Astrocyte (in vitro differentiated cells and primary cell): ENCODE results near the gene CLEC16A. TPM values are rescaled to one million over a fixed set of nuclear protein-coding genes. Genes with fewer than 3 reads are reported as not detected.

Experiments used
- DNase-seq: peaks from one replicate; pipeline ENCODE4 v3.0.0-alpha.2; 2010; ENCODE audit warnings: low read depth
- FAIRE-seq: peaks from 2 replicates; lab custom pipeline; 2011; peaks lifted over from hg19 to GRCh38; lab: Jason Lieb, UNC
- H2AFZ ChIP-seq: 2 replicates; pipeline ENCODE4 v1.6.0; 2012; ENCODE audit warnings: low read depth, low read length, inconsistent platforms
- H3K27ac ChIP-seq: 2 replicates; pipeline ENCODE4 v1.5.1; 2011; ENCODE audit warnings: low read depth, low read length, inconsistent platforms
- H3K27me3 ChIP-seq: 2 replicates; pipeline ENCODE4 v1.6.0; 2011; ENCODE audit warnings: low read length, inconsistent platforms; ENCODE audit not compliant: insufficient read depth
- H3K36me3 ChIP-seq: 2 replicates; pipeline ENCODE4 v1.5.1; 2011; ENCODE audit warnings: low read length, inconsistent platforms; ENCODE audit not compliant: insufficient read depth
- H3K4me1 ChIP-seq: 2 replicates; pipeline ENCODE4 v1.5.1; 2011; ENCODE audit warnings: low read length, inconsistent platforms; ENCODE audit not compliant: insufficient read depth
- H3K4me2 ChIP-seq: 2 replicates; pipeline ENCODE4 v1.6.0; 2012; ENCODE audit warnings: low read length, inconsistent platforms
- H3K4me3 ChIP-seq: 2 replicates; pipeline ENCODE4 v1.5.1; 2011; ENCODE audit warnings: low read depth, mild to moderate bottlenecking, low read length, inconsistent platforms; ENCODE audit not compliant: insufficient read depth
- H3K79me2 ChIP-seq: 2 replicates; pipeline ENCODE4 v1.6.0; 2012; ENCODE audit warnings: mild to moderate bottlenecking, low read length, inconsistent platforms; ENCODE audit not compliant: insufficient read depth
- H3K9ac ChIP-seq: 2 replicates; pipeline ENCODE4 v1.6.0; 2012; ENCODE audit warnings: mild to moderate bottlenecking, low read length, inconsistent platforms
- H3K9me3 ChIP-seq: 2 replicates; pipeline ENCODE4 v1.5.1; 2012; ENCODE audit warnings: low read depth, mild to moderate bottlenecking, low read length, inconsistent platforms; ENCODE audit not compliant: insufficient read depth
- H4K20me1 ChIP-seq: 2 replicates; pipeline ENCODE4 v1.6.0; 2012; ENCODE audit warnings: low read length, inconsistent platforms; ENCODE audit not compliant: insufficient read depth
- H3K27ac Mint-ChIP-seq: one replicate; pipeline ENCODE4 v1.8.0; 2021; ENCODE audit warnings: mild to moderate bottlenecking, mixed read lengths; ENCODE audit not compliant: unreplicated experiment
- H3K27me3 Mint-ChIP-seq: one replicate; pipeline ENCODE4 v1.8.0; 2021; ENCODE audit warnings: low read depth, mixed read lengths; ENCODE audit not compliant: unreplicated experiment
- H3K36me3 Mint-ChIP-seq: one replicate; pipeline ENCODE4 v1.8.0; 2021; ENCODE audit warnings: low read depth, mixed read lengths; ENCODE audit not compliant: unreplicated experiment
- H3K4me1 Mint-ChIP-seq: one replicate; pipeline ENCODE4 v1.8.0; 2021; ENCODE audit warnings: low read depth, mixed read lengths; ENCODE audit not compliant: unreplicated experiment
- H3K4me3 Mint-ChIP-seq: one replicate; pipeline ENCODE4 v1.8.0; 2021; ENCODE audit warnings: mild to moderate bottlenecking, moderate library complexity, mixed read lengths; ENCODE audit not compliant: unreplicated experiment
- H3K9me3 Mint-ChIP-seq: one replicate; pipeline ENCODE4 v1.8.0; 2021; ENCODE audit warnings: mild to moderate bottlenecking, mixed read lengths; ENCODE audit not compliant: unreplicated experiment
- EZH2 ChIP-seq: IDR thresholded peaks from 2 replicates; pipeline ENCODE4 v1.6.1; 2012; ENCODE audit warnings: mild to moderate bottlenecking, low read length, inconsistent platforms; ENCODE audit not compliant: insufficient read depth
- total RNA-seq: library from RNA; stranded (reverse); gene quantifications from 2 replicates; pipeline ENCODE4 v1.2.1, GENCODE V29; 2021
- TF ChIP-seq, protein P1 (sequence below): IDR thresholded peaks from 2 replicates; pipeline ENCODE4 v1.5.1; 2011; ENCODE audit warnings: low read depth, mild to moderate bottlenecking, inconsistent platforms, low read length, moderate library complexity; ENCODE audit not compliant: insufficient read depth

Gene CLEC16A
- total RNA-seq, 1 donor from 2014 or later: 31.7 TPM

DNA sequence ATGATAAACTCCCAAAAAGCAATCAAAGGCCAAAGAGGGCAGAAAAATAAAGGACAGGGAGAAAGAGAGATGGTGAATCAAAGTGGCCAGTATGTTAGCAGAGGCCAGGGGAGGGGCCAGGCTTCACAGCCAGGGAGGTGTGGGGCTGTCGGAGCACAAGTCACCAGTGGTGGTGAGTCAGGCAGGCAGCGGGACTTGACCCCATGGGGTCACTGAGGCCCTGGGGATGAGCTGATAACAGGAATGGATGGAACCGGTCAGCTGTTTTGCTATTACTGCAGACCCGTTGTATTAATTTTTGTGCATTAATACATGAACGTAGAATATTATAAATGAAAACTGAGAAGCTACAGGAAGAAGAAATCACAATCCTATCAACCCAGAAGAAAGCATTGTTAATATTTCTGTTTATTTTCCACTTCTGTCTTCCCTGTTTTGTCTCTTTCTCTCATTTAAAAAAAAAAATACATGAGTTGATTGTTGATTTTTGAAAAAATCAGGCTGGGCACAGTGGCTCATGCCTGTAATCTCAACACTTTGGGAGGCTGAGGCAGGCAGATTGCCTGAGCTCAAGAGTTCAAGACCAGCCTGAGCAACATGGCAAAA is 204.8 kb downstream of the CLEC16A start:
- Histone ChIP-seq H3K79me2 (no peaks in the 10 kb centered on the region), H3K27me3 (no peaks in the 10 kb centered on the region), H3K9ac (no peak overlapping the region), H2AFZ (no peak overlapping the region), H3K36me3 (no peaks in the 10 kb centered on the region), H3K4me1 (peaks cover 4% of the 10 kb centered on the region), H3K4me2 (no peak overlapping the region), H3K4me3 (no peak overlapping the region), H3K27ac (no peak overlapping the region), H4K20me1 (peaks cover 9% of the 10 kb centered on the region), H3K9me3 (no peaks in the 10 kb centered on the region)
- no peak for FAIRE-seq
- Mint-ChIP-seq H3K4me1 (peaks cover 7% of the 10 kb centered on the region), H3K9me3 (peaks cover 4% of the 10 kb centered on the region), H3K27me3 (peaks cover 2% of the 10 kb centered on the region), H3K36me3 (peaks cover 20% of the 10 kb centered on the region), H3K27ac (no peak overlapping the region), H3K4me3 (no peak overlapping the region)
- no peak for DNase-seq
- TF ChIP-seq, protein P1, sequence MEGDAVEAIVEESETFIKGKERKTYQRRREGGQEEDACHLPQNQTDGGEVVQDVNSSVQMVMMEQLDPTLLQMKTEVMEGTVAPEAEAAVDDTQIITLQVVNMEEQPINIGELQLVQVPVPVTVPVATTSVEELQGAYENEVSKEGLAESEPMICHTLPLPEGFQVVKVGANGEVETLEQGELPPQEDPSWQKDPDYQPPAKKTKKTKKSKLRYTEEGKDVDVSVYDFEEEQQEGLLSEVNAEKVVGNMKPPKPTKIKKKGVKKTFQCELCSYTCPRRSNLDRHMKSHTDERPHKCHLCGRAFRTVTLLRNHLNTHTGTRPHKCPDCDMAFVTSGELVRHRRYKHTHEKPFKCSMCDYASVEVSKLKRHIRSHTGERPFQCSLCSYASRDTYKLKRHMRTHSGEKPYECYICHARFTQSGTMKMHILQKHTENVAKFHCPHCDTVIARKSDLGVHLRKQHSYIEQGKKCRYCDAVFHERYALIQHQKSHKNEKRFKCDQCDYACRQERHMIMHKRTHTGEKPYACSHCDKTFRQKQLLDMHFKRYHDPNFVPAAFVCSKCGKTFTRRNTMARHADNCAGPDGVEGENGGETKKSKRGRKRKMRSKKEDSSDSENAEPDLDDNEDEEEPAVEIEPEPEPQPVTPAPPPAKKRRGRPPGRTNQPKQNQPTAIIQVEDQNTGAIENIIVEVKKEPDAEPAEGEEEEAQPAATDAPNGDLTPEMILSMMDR: no peak
- no peak for TF ChIP-seq EZH2

DNA sequence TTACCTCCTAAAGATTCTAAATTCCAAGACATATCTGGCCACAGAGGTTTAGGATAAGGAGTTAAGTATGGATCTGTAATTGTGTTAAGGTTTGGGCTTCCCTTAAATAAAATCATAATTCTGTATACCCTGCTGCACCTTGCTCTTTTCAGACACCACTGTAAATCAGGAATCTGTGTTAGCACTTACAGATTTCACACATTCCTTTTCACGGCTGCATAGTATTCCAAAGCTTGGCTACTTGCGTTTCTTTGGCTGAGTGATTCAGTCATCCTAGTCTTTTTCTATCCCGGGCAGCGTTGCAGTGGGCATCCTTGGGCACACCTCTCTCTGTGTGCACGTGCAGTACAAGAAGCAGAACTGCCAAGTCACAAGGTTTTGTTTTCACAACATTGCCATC is 205.8 kb downstream of the CLEC16A start:
- no peak overlapping the region for H2AFZ ChIP-seq
- H3K4me1 Mint-ChIP-seq: peaks cover 7% of the 10 kb centered on the region
- TF ChIP-seq, protein P1: no peak

DNA sequence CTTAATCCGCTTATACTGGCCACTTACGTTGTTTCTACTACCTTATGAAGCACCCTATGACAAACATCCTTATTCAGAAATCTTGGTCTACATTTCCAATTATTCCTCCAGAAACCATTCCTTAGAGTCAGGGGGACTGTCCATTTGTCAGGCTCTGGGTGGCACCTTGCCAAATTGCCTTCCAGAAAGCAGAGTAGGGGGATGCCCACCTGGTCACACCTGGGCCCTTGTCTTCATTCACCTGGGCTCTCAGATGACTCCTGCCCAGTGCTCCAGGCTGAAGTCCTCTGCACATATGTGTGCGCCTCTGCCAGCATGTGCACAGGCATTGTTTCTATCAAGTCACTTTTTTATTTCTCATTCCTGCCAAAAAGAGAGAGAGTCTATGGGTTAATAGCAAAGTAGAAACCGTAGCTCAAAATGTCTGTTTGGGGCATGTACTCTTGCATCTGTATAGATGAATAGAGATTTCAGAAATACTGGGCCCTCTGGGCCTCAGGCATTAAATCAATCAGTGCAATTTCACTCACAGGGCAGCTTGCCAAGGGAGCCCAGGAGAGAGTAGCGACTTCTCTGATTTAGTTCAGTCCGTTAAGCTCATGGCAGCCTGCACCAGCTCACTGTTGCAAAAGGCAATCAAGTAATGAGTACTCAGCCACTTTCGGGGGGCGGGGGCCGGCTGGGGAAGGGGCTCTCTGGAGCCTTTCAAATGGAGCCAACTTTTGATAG is 207.0 kb downstream of the CLEC16A start:
- Histone ChIP-seq H2AFZ (no peak overlapping the region), H3K27ac (no peak overlapping the region), H3K9ac (no peak overlapping the region), H3K79me2 (no peaks in the 10 kb centered on the region), H4K20me1 (peaks cover 9% of the 10 kb centered on the region), H3K4me2 (no peak overlapping the region), H3K27me3 (no peaks in the 10 kb centered on the region), H3K4me3 (no peak overlapping the region), H3K4me1 (peaks cover 6% of the 10 kb centered on the region), H3K36me3 (no peaks in the 10 kb centered on the region), H3K9me3 (no peaks in the 10 kb centered on the region)
- TF ChIP-seq, protein P1: no peak
- TF ChIP-seq EZH2: no peak
- peaks cover 2% of the 10 kb centered on the region for H3K27me3 Mint-ChIP-seq
- H3K9me3 Mint-ChIP-seq: peaks cover 1% of the 10 kb centered on the region
- FAIRE-seq (no peak), DNase-seq (no peak)
- peaks cover 17% of the 10 kb centered on the region for H3K36me3 Mint-ChIP-seq
- no peak overlapping the region for H3K27ac Mint-ChIP-seq
- H3K4me1 Mint-ChIP-seq: peaks cover 13% of the 10 kb centered on the region
- no peak overlapping the region for H3K4me3 Mint-ChIP-seq

More for the DNA sequence above, 205.8 kb downstream of the CLEC16A start:
- no peak overlapping the region for H3K9ac ChIP-seq
- peaks cover 9% of the 10 kb centered on the region for H4K20me1 ChIP-seq
- no peak overlapping the region for H3K27ac ChIP-seq
- Mint-ChIP-seq H3K4me3 (no peak overlapping the region), H3K9me3 (peaks cover 4% of the 10 kb centered on the region), H3K27ac (no peak overlapping the region), H3K36me3 (peaks cover 17% of the 10 kb centered on the region), H3K27me3 (peaks cover 2% of the 10 kb centered on the region)
- no peaks in the 10 kb centered on the region for H3K9me3 ChIP-seq
- H3K4me1 ChIP-seq: peaks cover 4% of the 10 kb centered on the region
- no peaks in the 10 kb centered on the region for H3K36me3 ChIP-seq
- H3K4me3 ChIP-seq: no peak overlapping the region
- no peak overlapping the region for H3K4me2 ChIP-seq
- DNase-seq (no peak), FAIRE-seq (no peak)
- H3K79me2 ChIP-seq: no peaks in the 10 kb centered on the region
- H3K27me3 ChIP-seq: no peaks in the 10 kb centered on the region
